Brain microvascular endothelial cell (primary cell): ENCODE data around the gene PPP2R3C.

Experiments used
- DNase-seq: peaks from one replicate; pipeline ENCODE4 v3.0.0-alpha.2; 2020
- H3K27ac ChIP-seq: fragments of 250-450 bp; sonication (Bioruptor Pico); 2 replicates; pipeline ENCODE4 v1.5.1; 2020; ENCODE audit warnings: mild to moderate bottlenecking, moderate library complexity
- H3K27me3 ChIP-seq: fragments of 250-450 bp; sonication (Bioruptor Pico); replicated peaks from 2 replicates; pipeline ENCODE4 v1.5.1; 2020; ENCODE audit warnings: mild to moderate bottlenecking
- H3K36me3 ChIP-seq: fragments of 250-450 bp; sonication (Bioruptor Pico); replicated peaks from 2 replicates; pipeline ENCODE4 v1.5.1; 2020; ENCODE audit warnings: mild to moderate bottlenecking
- H3K4me3 ChIP-seq: 2 replicates; pipeline ENCODE4 v1.5.1; 2011; ENCODE audit warnings: low read depth, mild to moderate bottlenecking, control low read depth, low read length, moderate library complexity
- in situ Hi-C: cut with HindIII; loops from 2 replicates; pipeline ENCODE4 v1.10.0; 2017; ENCODE audit warnings: low sequenced_read_pairs, low pct_ligation_motif_present
- TF ChIP-seq, protein P1 (sequence below): IDR thresholded peaks from 2 replicates; pipeline ENCODE4 v1.5.1; 2011; ENCODE audit warnings: low read depth, mild to moderate bottlenecking, moderate library complexity, low read length, control low read depth, inconsistent platforms; ENCODE audit errors: missing control alignments

PPP2R3C gene

DNA sequence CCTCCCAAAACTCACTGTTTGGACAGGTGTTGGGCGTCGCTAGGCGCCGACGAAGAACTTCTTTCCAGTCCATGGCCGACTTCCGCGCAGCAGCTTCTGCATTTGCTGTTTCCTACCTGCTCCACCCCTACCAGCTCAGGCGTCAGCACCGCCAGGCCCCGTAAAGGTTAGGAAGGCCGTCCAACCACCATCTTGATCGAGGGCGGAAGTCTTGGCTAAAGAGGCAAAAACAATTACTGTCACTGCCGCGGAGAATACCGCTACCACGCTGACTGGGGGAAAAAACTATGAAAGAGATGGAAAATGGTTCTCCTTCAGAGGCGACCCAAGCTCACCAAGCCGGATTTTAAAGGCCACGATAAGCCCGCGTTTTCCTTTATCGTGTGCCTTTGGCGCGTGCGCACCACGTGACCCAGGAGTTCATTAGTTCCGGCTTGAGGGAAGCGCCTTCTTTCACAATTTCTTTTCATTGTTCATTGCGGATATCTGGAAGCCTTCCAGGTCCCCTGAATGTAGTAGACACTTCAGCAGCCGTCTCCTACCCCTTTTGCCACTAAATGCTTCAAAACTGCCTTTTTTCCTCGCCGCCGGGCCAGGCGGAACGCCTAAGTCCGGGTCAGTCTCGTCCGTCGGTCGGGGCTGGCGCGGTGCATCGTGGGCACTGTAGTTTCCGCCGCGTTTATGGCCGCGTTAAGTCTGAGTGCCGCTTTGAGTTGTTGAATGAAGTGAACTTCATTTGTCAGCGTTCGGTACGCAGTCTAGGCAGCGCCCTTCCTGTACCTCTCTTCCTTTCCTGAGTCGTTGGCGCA lies at the start of gene PPP2R3C, which contains the start of gene PRORP:
TSS of gene PPP2R3C (minus strand) at position 104 of the 809 bp plus-strand sequence. CDS start at position 73, 31 bp downstream.
TSS of gene PRORP (plus strand) at position 666 of the 809 bp plus-strand sequence. CDS start 694 bp downstream, outside the sequence.
- Histone ChIP-seq H3K36me3 (peaks cover 3% of the 10 kb centered on the region), H3K27ac (peak within 1 kb of the TSS; percentile 99), H3K27me3 (no peaks in the 10 kb centered on the region), H3K4me3 (peak within 1 kb of the TSS; percentile 95)
- in situ Hi-C loops = no loop called here
- peak; percentile 82 for DNase-seq
- TF ChIP-seq, protein P1, sequence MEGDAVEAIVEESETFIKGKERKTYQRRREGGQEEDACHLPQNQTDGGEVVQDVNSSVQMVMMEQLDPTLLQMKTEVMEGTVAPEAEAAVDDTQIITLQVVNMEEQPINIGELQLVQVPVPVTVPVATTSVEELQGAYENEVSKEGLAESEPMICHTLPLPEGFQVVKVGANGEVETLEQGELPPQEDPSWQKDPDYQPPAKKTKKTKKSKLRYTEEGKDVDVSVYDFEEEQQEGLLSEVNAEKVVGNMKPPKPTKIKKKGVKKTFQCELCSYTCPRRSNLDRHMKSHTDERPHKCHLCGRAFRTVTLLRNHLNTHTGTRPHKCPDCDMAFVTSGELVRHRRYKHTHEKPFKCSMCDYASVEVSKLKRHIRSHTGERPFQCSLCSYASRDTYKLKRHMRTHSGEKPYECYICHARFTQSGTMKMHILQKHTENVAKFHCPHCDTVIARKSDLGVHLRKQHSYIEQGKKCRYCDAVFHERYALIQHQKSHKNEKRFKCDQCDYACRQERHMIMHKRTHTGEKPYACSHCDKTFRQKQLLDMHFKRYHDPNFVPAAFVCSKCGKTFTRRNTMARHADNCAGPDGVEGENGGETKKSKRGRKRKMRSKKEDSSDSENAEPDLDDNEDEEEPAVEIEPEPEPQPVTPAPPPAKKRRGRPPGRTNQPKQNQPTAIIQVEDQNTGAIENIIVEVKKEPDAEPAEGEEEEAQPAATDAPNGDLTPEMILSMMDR = no peak

DNA sequence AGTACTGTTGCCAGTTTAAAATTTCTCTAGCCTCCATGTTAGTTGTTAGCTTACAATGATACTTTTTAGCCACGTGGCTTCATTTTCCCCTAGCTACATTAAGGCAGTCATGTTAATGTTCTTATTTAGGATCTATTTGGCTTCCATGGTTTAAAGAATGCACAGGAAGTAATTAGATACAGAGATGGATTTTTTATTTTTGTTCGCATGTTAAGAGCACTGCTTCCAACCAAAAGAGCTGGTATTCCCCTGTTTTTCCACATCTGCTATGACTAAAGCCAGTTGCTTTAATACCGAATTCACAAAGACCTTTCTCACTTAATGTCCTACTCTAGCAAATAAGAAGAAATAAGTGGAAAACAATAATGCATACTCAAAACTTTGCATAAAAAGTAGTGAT lies 45.7 kb upstream of the PPP2R3C start:
- Histone ChIP-seq H3K27me3 (no peaks in the 10 kb centered on the region), H3K27ac (no peak overlapping the region), H3K36me3 (no peaks in the 10 kb centered on the region), H3K4me3 (no peak overlapping the region)
- TF ChIP-seq, protein P1 = no peak
- DNase-seq = no peak
- in situ Hi-C loops = no loop called here

DNA sequence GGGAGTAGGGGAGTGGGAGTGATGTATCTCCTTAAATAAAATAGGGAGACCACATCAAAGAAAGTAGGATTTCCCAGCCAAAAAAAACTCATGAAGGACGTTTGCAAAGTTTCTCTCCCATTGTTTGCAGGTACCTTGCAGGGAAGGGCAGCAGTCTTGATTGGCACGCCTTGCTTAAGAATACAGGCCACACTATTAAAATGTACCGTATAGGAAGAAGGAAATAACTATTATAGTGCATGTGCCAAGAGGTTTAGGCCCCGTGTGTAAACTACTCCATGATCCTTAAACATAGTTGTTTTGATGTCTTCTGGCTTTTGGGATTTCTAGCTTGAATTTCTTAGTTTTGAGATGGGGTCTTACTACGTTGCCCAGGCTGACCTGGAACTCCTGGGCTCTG lies 43.1 kb upstream of the PPP2R3C start:
- DNase-seq = no peak
- H3K27me3 ChIP-seq = no peaks in the 10 kb centered on the region
- no peak overlapping the region for H3K4me3 ChIP-seq
- H3K27ac ChIP-seq = no peak overlapping the region
- H3K36me3 ChIP-seq = no peaks in the 10 kb centered on the region
- TF ChIP-seq, protein P1 = no peak
- in situ Hi-C loops = no loop called here

DNA sequence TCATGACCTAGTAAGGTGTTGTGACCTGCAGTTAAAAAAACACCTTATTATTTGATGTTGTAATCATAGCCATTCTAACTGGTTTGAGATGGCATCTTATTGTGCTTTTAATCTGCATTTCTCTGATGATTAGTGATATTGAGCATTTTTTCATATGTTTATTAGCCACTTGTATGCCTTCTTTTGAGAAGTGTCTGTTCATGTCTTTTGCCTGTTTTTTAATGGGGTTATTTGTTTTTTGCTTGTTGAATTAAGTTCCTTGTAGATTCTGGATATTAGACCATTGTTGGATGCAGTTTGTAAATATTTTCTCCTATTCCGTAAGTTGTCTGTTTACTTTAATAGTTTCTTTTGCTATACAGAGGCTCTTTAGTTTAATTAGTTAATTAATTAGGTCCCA lies 41.6 kb upstream of the PPP2R3C start:
- Histone ChIP-seq H3K4me3 (no peak overlapping the region), H3K36me3 (peaks cover 3% of the 10 kb centered on the region), H3K27me3 (no peaks in the 10 kb centered on the region), H3K27ac (no peak overlapping the region)
- in situ Hi-C loops = no loop called here
- TF ChIP-seq, protein P1 = no peak
- no peak for DNase-seq

GRCh38 chr14:35161231-35161630 lies 39.4 kb upstream of the PPP2R3C start:
- TF ChIP-seq, protein P1 = no peak
- no peak overlapping the region for H3K4me3 ChIP-seq
- H3K36me3 ChIP-seq = peaks cover 3% of the 10 kb centered on the region
- in situ Hi-C loops = no loop called here
- no peaks in the 10 kb centered on the region for H3K27me3 ChIP-seq
- H3K27ac ChIP-seq = no peak overlapping the region
- peak; percentile 6 for DNase-seq
